Caco-2 (cell line): ENCODE results near the gene TMEM109. TPM values are rescaled to one million over a fixed set of nuclear protein-coding genes. Genes with fewer than 3 reads are reported as not detected.

Experiments used
- BruUV-seq: library from RNA; stranded (reverse); fragments of 400-500 nt; replicated peaks from 2 replicates; lab custom pipeline; 2021; lab: Mats Ljungman, UMichigan
- CTCF ChIA-PET: fragments of 300-600 bp; sonication (Branson Sonifier 250); formaldehyde crosslinking; loops from one replicate; lab custom pipeline; 2022; ENCODE audit warnings: antibody characterized with exemption; lab: Charles Lee
- POLR2A ChIA-PET: fragments of 300-600 bp; sonication (Branson Sonifier 250); formaldehyde crosslinking; loops from one replicate; lab custom pipeline; 2022; ENCODE audit warnings: antibody characterized with exemption; lab: Charles Lee
- DNase-seq, 2 experiments: peaks; one replicate each; pipeline versions ENCODE4 v3.0.0 to v3.0.0-alpha.2; 2020 to 2022
- H3K27me3 ChIP-seq: replicated peaks from 2 replicates; pipeline ENCODE4 v1.6.0; 2011; ENCODE audit warnings: low read length; ENCODE audit not compliant: control insufficient read depth, insufficient read depth
- H3K36me3 ChIP-seq: 2 replicates; pipeline ENCODE4 v1.5.1; 2011; ENCODE audit warnings: low read length; ENCODE audit not compliant: control insufficient read depth, insufficient read depth
- H3K4me1 ChIP-seq: fragments of 250-450 bp; sonication (Bioruptor Pico); 2 replicates; pipeline ENCODE4 v1.5.1; 2020; ENCODE audit warnings: mild to moderate bottlenecking
- H3K4me3 ChIP-seq: 2 replicates; pipeline ENCODE4 v1.5.1; 2011; ENCODE audit warnings: low read depth, mild to moderate bottlenecking, control low read depth, low read length
- H3K9me3 ChIP-seq: fragments of 250-450 bp; sonication (Bioruptor Pico); 2 replicates; pipeline ENCODE4 v1.5.1; 2020; ENCODE audit warnings: mild to moderate bottlenecking, moderate library complexity
- H3K27ac Mint-ChIP-seq: one replicate; pipeline ENCODE4 v1.8.0; 2022; ENCODE audit warnings: mixed read lengths; ENCODE audit not compliant: unreplicated experiment
- H3K27me3 Mint-ChIP-seq: one replicate; pipeline ENCODE4 v1.8.0; 2022; ENCODE audit warnings: mixed read lengths; ENCODE audit not compliant: insufficient read depth, unreplicated experiment
- H3K36me3 Mint-ChIP-seq: one replicate; pipeline ENCODE4 v1.8.0; 2022; ENCODE audit warnings: mild to moderate bottlenecking, mixed read lengths; ENCODE audit not compliant: insufficient read depth, unreplicated experiment
- H3K4me1 Mint-ChIP-seq: one replicate; pipeline ENCODE4 v1.8.0; 2022; ENCODE audit warnings: low read depth, mixed read lengths; ENCODE audit not compliant: unreplicated experiment
- H3K4me3 Mint-ChIP-seq: one replicate; pipeline ENCODE4 v1.8.0; 2022; ENCODE audit warnings: mild to moderate bottlenecking, moderate library complexity, mixed read lengths; ENCODE audit not compliant: unreplicated experiment
- H3K9me3 Mint-ChIP-seq: one replicate; pipeline ENCODE4 v1.8.0; 2022; ENCODE audit warnings: mixed read lengths; ENCODE audit not compliant: unreplicated experiment
- CTCF ChIP-seq, 2 experiments: fragments of 200-600 bp in 1 of 2; IDR thresholded peaks; 1 replicate in 1 of 2; 2 replicates in 1 of 2; pipeline versions ENCODE4 v1.5.1 to v1.8.0; 2011 to 2022; ENCODE audit warnings: antibody characterized with exemption in 1 of 2, control low read depth in 1 of 2, inconsistent platforms in 1 of 2, low read depth in 1 of 2, low read length in 1 of 2, mild to moderate bottlenecking in 1 of 2, moderate library complexity in 1 of 2; ENCODE audit not compliant: insufficient read depth in 1 of 2, severe bottlenecking in 1 of 2, unreplicated experiment in 1 of 2
- intact Hi-C: fragments of 100-400 bp; cut with micrococcal nuclease; formaldehyde crosslinking; loops from one replicate; pipeline ENCODE4 v1.10.0; 2022; ENCODE audit not compliant: unreplicated experiment
- total RNA-seq: library from RNA; stranded (reverse); gene quantifications from 2 replicates; pipeline ENCODE4 v1.2.3, GENCODE V29; 2022

TMEM109 gene
- total RNA-seq, 1 experiment from 2014 or later = 91.9 TPM

- H3K4me3 ChIP-seq = no peak within 1 kb of the TSS
- intact Hi-C loops = no loop called here
- BruUV-seq = no TSS peak
Measured at GRCh38 chr11:60951904-60952741, 38.2 kb downstream of the TMEM109 start, which contains the start of gene SLC15A3. TSS of gene SLC15A3 (minus strand) at chr11:60952176. CDS start at chr11:60951551, 625 bp downstream.

GRCh38 chr11:60952742-60953170 is 38.8 kb downstream of the TMEM109 start:
- Histone ChIP-seq H3K36me3 (no peaks in the 10 kb centered on the region), H3K4me3 (no peak overlapping the region), H3K9me3 (no peaks in the 10 kb centered on the region), H3K27me3 (no peaks in the 10 kb centered on the region), H3K4me1 (peaks cover 6% of the 10 kb centered on the region; the same call in 1 of the 2 replicates)
- no TSS peak for BruUV-seq
- Mint-ChIP-seq H3K4me1 (peaks cover 13% of the 10 kb centered on the region), H3K9me3 (no peaks in the 10 kb centered on the region), H3K27me3 (no peaks in the 10 kb centered on the region), H3K27ac (no peak overlapping the region), H3K4me3 (no peak overlapping the region), H3K36me3 (no peaks in the 10 kb centered on the region)
- DNase-seq = no peak
- no peak for TF ChIP-seq CTCF (IDR thresholded peaks at IDR 0.05; ENCODE audit: insufficient read depth in 1 of 2, low read depth in 1 of 2, low read length in 1 of 2, severe bottlenecking in 1 of 2, unreplicated experiment in 1 of 2)
- POLR2A ChIA-PET = no interaction called here
- intact Hi-C loops = no loop called here
- CTCF ChIA-PET = no interaction called here

More at GRCh38 chr11:60951904-60952741, 38.2 kb downstream of the TMEM109 start, which contains the start of gene SLC15A3:
- no peaks in the 10 kb centered on the region for H3K36me3 Mint-ChIP-seq
- H3K36me3 ChIP-seq = no peaks in the 10 kb centered on the region
- H3K9me3 ChIP-seq = no peaks in the 10 kb centered on the region
- no peaks in the 10 kb centered on the region for H3K9me3 Mint-ChIP-seq
- CTCF ChIA-PET = no interaction called here
- no peaks in the 10 kb centered on the region for H3K27me3 Mint-ChIP-seq
- peaks cover 6% of the 10 kb centered on the region; the same call in 1 of the 2 replicates for H3K4me1 ChIP-seq
- peaks cover 13% of the 10 kb centered on the region for H3K4me1 Mint-ChIP-seq
- POLR2A ChIA-PET = no interaction called here
- H3K4me3 Mint-ChIP-seq = no peak within 1 kb of the TSS
- no peak for TF ChIP-seq CTCF (IDR thresholded peaks at IDR 0.05; ENCODE audit: insufficient read depth in 1 of 2, low read depth in 1 of 2, low read length in 1 of 2, severe bottlenecking in 1 of 2, unreplicated experiment in 1 of 2)
- no peaks in the 10 kb centered on the region for H3K27me3 ChIP-seq
- DNase-seq = no peak
- no peak within 1 kb of the TSS for H3K27ac Mint-ChIP-seq

DNA sequence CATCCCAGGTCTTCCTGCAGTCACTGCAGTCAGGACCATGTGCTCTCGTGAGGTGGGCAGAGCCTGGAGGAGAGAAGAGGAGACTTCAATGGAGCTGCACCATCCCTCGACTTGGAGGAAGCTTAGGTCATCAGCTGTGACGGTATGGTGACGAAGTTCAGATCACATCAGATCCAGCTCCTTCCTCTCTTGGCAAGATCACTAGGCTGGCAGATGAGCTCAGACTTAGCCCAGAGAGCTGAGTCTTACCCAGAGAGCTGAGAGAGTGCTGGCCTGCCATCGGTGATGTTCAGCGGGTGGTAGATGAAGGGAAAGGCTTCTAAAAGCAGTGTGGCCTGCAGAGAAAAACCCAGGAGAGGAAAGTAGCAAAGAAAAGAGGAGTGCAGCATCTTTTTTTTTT is 39.8 kb downstream of the TMEM109 start:
- no peaks in the 10 kb centered on the region for H3K36me3 Mint-ChIP-seq
- no peak for DNase-seq
- Histone ChIP-seq H3K27me3 (no peaks in the 10 kb centered on the region), H3K9me3 (no peaks in the 10 kb centered on the region), H3K4me3 (no peak overlapping the region), H3K36me3 (no peaks in the 10 kb centered on the region), H3K4me1 (peaks cover 6% of the 10 kb centered on the region; the same call in 1 of the 2 replicates)
- H3K4me1 Mint-ChIP-seq = peaks cover 13% of the 10 kb centered on the region
- no peaks in the 10 kb centered on the region for H3K9me3 Mint-ChIP-seq
- BruUV-seq = no TSS peak
- no peak for TF ChIP-seq CTCF (IDR thresholded peaks at IDR 0.05; ENCODE audit: insufficient read depth in 1 of 2, low read depth in 1 of 2, low read length in 1 of 2, severe bottlenecking in 1 of 2, unreplicated experiment in 1 of 2)
- no peaks in the 10 kb centered on the region for H3K27me3 Mint-ChIP-seq
- CTCF ChIA-PET = interaction anchor here (0.5 kb wide), 1 partner anchor 916 kb away, joined by 5 read pairs; no protein-coding TSS in a partner anchor
- no peak overlapping the region for H3K4me3 Mint-ChIP-seq
- intact Hi-C loops = no loop called here
- POLR2A ChIA-PET = no interaction called here
- H3K27ac Mint-ChIP-seq = no peak overlapping the region
